ENCODE measurements around the gene C1orf53.
"Not testable (repeated sequence)": the region's sequence is repeated elsewhere in the genome, so short reads cannot be mapped to it uniquely, and the experiment has no call there.

C1orf53 gene

GRCh38 chr1:197942042-197942441 lies 39.6 kb downstream of the C1orf53 start:
- no peak overlapping the region for H3K4me3 Mint-ChIP-seq

GRCh38 chr1:197944485-197944884 lies 42.1 kb downstream of the C1orf53 start:
- H3K27ac Mint-ChIP-seq, result no peak overlapping the region
- DNase-seq, result no peak
- H3K36me3 Mint-ChIP-seq (ENCODE audit: low read depth), result no peaks in the 10 kb centered on the region
- no peak overlapping the region for H3K4me3 Mint-ChIP-seq
- TF ChIP-seq CTCF (IDR thresholded peaks at IDR 0.05), result no peak
- H3K9me3 Mint-ChIP-seq, result no peaks in the 10 kb centered on the region
- no peaks in the 10 kb centered on the region for H3K4me1 Mint-ChIP-seq
- peaks cover 7% of the 10 kb centered on the region for H3K27me3 Mint-ChIP-seq (ENCODE audit: low read depth, poor library complexity)

More at GRCh38 chr1:197942042-197942441, 39.6 kb downstream of the C1orf53 start:
- Mint-ChIP-seq H3K36me3 (ENCODE audit: low read depth) (no peaks in the 10 kb centered on the region), H3K27ac (no peak overlapping the region), H3K27me3 (ENCODE audit: low read depth, poor library complexity) (peaks cover 12% of the 10 kb centered on the region), H3K9me3 (no peaks in the 10 kb centered on the region), H3K4me1 (no peaks in the 10 kb centered on the region)
- TF ChIP-seq CTCF (IDR thresholded peaks at IDR 0.05), result no peak
- DNase-seq, result no peak

- H3K27me3 Mint-ChIP-seq (ENCODE audit: low read depth, poor library complexity), result peaks cover 3% of the 10 kb centered on the region
- H3K36me3 Mint-ChIP-seq (ENCODE audit: low read depth), result no peaks in the 10 kb centered on the region
- H3K9me3 Mint-ChIP-seq, result no peaks in the 10 kb centered on the region
- no peaks in the 10 kb centered on the region for H3K4me1 Mint-ChIP-seq
- H3K4me3 Mint-ChIP-seq, result no peak overlapping the region
- no peak for DNase-seq
- H3K27ac Mint-ChIP-seq, result no peak overlapping the region
- no peak for TF ChIP-seq CTCF (IDR thresholded peaks at IDR 0.05)
Measured at GRCh38 chr1:197948926-197949899, 46.8 kb downstream of the C1orf53 start.

DNA sequence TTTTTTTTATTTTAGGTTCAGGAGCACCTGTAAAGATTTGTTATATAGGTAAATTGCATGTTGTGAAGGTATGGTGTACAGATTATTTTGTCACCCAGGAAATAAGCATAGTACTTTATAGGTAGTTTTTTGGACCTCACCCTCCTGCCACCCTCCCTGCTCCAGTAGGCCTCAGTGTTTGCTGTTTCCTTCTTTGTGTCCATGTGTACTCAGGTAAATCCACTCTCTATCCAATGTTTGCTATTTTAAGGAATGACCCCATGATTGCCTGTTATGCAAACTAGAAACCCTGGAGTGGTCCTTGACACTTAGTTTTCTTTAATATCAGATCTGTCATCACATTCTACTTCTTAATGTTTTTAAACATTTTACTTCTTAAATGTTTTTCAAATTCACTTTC lies 48.7 kb downstream of the C1orf53 start:
- H3K36me3 Mint-ChIP-seq (ENCODE audit: low read depth), result no peaks in the 10 kb centered on the region
- H3K9me3 Mint-ChIP-seq, result no peaks in the 10 kb centered on the region
- peaks cover 3% of the 10 kb centered on the region for H3K27me3 Mint-ChIP-seq (ENCODE audit: low read depth, poor library complexity)
- H3K4me1 Mint-ChIP-seq, result no peaks in the 10 kb centered on the region
- TF ChIP-seq CTCF (IDR thresholded peaks at IDR 0.05), result no peak
- H3K4me3 Mint-ChIP-seq, result no peak overlapping the region
- no peak overlapping the region for H3K27ac Mint-ChIP-seq
- DNase-seq, result no peak

DNA sequence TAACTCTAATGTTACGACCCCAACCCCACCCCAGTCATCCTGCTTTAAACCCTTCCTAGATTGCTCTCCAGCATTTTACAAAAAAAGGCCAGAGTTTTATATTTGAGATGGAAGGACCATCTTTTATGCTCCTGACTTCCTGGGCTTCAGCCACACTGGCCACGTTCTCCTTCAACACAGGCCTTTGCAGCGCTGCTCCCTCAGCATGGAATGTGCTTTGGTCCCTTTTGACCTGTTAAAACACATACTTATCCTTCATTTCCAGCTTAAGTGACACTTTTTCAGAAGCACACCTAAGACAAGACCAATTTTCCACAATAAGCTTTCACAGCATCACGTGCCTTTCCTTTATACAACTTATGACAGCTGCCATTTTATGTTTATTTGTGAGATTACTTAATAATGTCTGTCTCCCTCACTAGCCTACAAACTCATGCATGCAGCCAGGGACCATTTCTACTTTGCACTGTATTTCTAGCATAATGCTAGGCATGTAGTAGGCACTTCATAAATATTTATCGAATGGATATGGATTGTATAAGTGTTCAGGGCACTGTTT lies 49.3 kb downstream of the C1orf53 start:
- H3K4me1 Mint-ChIP-seq, result no peaks in the 10 kb centered on the region
- no peak for TF ChIP-seq CTCF (IDR thresholded peaks at IDR 0.05)
- no peak overlapping the region for H3K4me3 Mint-ChIP-seq
- peaks cover 3% of the 10 kb centered on the region for H3K27me3 Mint-ChIP-seq (ENCODE audit: low read depth, poor library complexity)
- H3K9me3 Mint-ChIP-seq, result no peaks in the 10 kb centered on the region
- H3K27ac Mint-ChIP-seq, result no peak overlapping the region
- no peak for DNase-seq
- H3K36me3 Mint-ChIP-seq (ENCODE audit: low read depth), result no peaks in the 10 kb centered on the region

DNA sequence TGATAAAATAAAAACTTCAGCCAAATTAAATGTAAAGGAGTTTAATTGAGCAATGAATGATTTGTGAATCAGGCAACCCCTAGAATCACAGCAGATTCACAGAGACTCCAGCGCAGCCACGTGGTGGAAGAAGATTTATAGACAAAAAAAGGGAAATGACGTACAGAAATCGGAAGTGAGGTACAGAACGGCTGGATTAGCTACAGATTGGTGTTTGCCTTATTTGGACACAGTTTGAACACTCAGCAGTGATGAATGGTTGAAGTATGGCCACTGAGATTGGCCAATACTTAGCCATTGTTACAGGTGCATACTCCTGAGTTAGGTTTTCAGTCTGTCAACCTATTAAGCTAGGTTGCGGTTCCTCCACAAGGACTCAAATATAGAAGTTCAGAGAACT lies 51.0 kb downstream of the C1orf53 start:
- not testable (repeated sequence) for H3K27ac Mint-ChIP-seq

More for the DNA sequence above, 51.0 kb downstream of the C1orf53 start:
- not testable (repeated sequence) for H3K27me3 Mint-ChIP-seq (ENCODE audit: low read depth, poor library complexity); DNase-seq; H3K36me3 Mint-ChIP-seq (ENCODE audit: low read depth); H3K4me1 Mint-ChIP-seq; H3K4me3 Mint-ChIP-seq; H3K9me3 Mint-ChIP-seq

Measured in nephron progenitor cell (in vitro differentiated cells).